Loucy (cell line): ENCODE data around the gene RREB1.
"Not testable (repeated sequence)": the region's sequence is repeated elsewhere in the genome, so short reads cannot be mapped to it uniquely, and the experiment has no call there.

Experiments
- H2AFZ ChIP-seq: fragments of 200-600 bp; sonication (generic); 2 replicates; pipeline ENCODE4 v1.6.0; 2016; ENCODE audit warnings: antibody characterized with exemption, mild to moderate bottlenecking, low read length, moderate library complexity
- H3F3A ChIP-seq: fragments of 200-600 bp; 2 replicates; pipeline ENCODE4 v1.6.0; 2016; ENCODE audit warnings: antibody characterized with exemption, low read depth, mild to moderate bottlenecking
- H3K27me3 ChIP-seq: fragments of 200-600 bp; sonication (generic); 2 replicates; pipeline ENCODE4 v1.6.1; 2014; ENCODE audit warnings: low read length, mild to moderate bottlenecking; ENCODE audit not compliant: insufficient read depth, poor library complexity, severe bottlenecking
- H3K36me3 ChIP-seq: fragments of 200-600 bp; sonication (generic); 2 replicates; pipeline ENCODE4 v1.6.1; 2016; ENCODE audit warnings: low read length; ENCODE audit not compliant: insufficient read depth
- H3K4me1 ChIP-seq: fragments of 200-600 bp; sonication (generic); 2 replicates; pipeline ENCODE4 v1.5.1; 2014; ENCODE audit warnings: low read length, mild to moderate bottlenecking; ENCODE audit not compliant: insufficient read depth, poor library complexity, severe bottlenecking
- H3K4me2 ChIP-seq: fragments of 200-600 bp; sonication (generic); 2 replicates; pipeline ENCODE4 v1.6.0; 2014; ENCODE audit warnings: antibody characterized with exemption, low read length, low read depth, mild to moderate bottlenecking; ENCODE audit not compliant: poor library complexity, severe bottlenecking
- H3K4me3 ChIP-seq: fragments of 200-600 bp; sonication (generic); 2 replicates; pipeline ENCODE4 v1.5.1; 2014; ENCODE audit warnings: low read length, mild to moderate bottlenecking, mixed read lengths; ENCODE audit not compliant: poor library complexity, severe bottlenecking
- H3K79me2 ChIP-seq: fragments of 200-600 bp; sonication (generic); 2 replicates; pipeline ENCODE4 v1.6.1; 2014; ENCODE audit warnings: low read length; ENCODE audit not compliant: insufficient read depth
- H3K9ac ChIP-seq: fragments of 200-600 bp; sonication (generic); 2 replicates; pipeline ENCODE4 v1.6.0; 2014; ENCODE audit warnings: mild to moderate bottlenecking, low read depth, low read length, moderate library complexity; ENCODE audit not compliant: poor library complexity, severe bottlenecking
- H3K9me2 ChIP-seq: fragments of 200-600 bp; sonication (generic); replicated peaks from 2 replicates; pipeline ENCODE4 v1.6.1; 2016; ENCODE audit warnings: low read depth, low read length, mixed read lengths
- H3K9me3 ChIP-seq: fragments of 200-600 bp; sonication (generic); 2 replicates; pipeline ENCODE4 v1.6.1; 2014; ENCODE audit warnings: mild to moderate bottlenecking, antibody characterized with exemption, low read length, low read depth; ENCODE audit not compliant: insufficient read depth
- H4K20me1 ChIP-seq: fragments of 200-600 bp; sonication (generic); 2 replicates; pipeline ENCODE4 v1.6.0; 2014; ENCODE audit warnings: antibody characterized with exemption, low read length, mild to moderate bottlenecking; ENCODE audit not compliant: insufficient read depth, poor library complexity, severe bottlenecking
- CTCF ChIP-seq: fragments of 200-600 bp; sonication (generic); conservative IDR thresholded peaks from 2 replicates; pipeline ENCODE4 v1.5.1; 2014; ENCODE audit warnings: mild to moderate bottlenecking, antibody characterized with exemption, low read length
- EZH2phosphoT487 ChIP-seq: fragments of 200-600 bp; IDR thresholded peaks from 2 replicates; pipeline ENCODE4 v1.6.1; 2018; ENCODE audit warnings: antibody characterized with exemption, mild to moderate bottlenecking, moderate library complexity, borderline replicate concordance

Gene RREB1

DNA sequence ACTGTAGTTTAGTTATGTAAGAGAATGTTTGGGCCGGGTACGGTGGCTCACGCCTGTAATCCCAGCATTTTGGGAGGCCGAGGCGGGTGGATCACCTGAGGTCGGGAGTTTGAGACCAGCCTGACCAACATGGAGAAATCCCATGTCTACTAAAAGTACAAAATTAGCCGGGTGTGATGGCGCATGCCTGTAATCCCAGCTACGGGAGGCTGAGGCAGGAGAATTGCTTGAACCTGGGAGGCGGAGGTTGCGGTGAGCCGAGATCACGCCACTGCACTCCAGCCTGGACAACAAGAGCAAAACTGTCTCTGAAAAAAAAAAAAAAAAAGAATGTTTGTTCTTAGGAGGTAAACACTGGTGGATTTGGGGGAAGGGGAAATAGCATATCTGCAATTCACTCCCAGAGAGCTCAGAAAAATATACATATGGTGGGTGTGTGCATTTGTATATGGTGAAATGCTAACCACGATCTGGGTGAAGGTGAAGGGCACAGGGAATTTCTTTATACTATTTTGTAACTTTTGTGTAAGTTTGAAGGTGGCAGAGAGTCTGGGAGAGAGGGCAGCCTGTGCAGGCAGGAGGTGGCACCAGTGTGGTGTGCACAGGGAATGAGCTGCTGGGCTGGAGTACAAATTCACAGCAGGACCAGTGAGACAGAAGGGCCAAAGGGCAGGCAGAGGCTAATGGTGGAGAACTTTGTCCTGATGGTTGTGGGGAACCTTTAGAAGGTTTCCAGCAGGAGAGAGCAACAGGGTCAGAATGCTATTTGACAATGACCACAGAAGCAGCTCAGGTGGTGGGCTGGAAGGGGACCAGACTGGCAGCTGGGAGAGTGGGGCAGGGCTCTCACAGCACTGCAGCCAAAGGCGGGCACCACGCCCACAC, 162.8 kb downstream of the RREB1 start:
- Histone ChIP-seq H3K4me1 (no peaks in the 10 kb centered on the region), H3K27me3 (no peaks in the 10 kb centered on the region), H3K36me3 (no peaks in the 10 kb centered on the region), H3K4me3 (no peak overlapping the region), H4K20me1 (no peaks in the 10 kb centered on the region), H3F3A (no peaks in the 10 kb centered on the region), H3K79me2 (no peaks in the 10 kb centered on the region), H2AFZ (no peak overlapping the region), H3K9ac (no peak overlapping the region), H3K9me2 (no peaks in the 10 kb centered on the region), H3K4me2 (no peak overlapping the region), H3K9me3 (no peaks in the 10 kb centered on the region)
- TF ChIP-seq CTCF (no peak), EZH2phosphoT487 (no peak)

- H3K4me1 ChIP-seq, result no peaks in the 10 kb centered on the region
- no peaks in the 10 kb centered on the region for H3K36me3 ChIP-seq
- H3K9ac ChIP-seq, result no peak overlapping the region
- H3K9me3 ChIP-seq, result no peaks in the 10 kb centered on the region
- no peak overlapping the region for H3K4me3 ChIP-seq
- no peak overlapping the region for H3K4me2 ChIP-seq
- TF ChIP-seq EZH2phosphoT487 (no peak), CTCF (no peak)
- H4K20me1 ChIP-seq, result no peaks in the 10 kb centered on the region
- no peaks in the 10 kb centered on the region for H3K27me3 ChIP-seq
- H2AFZ ChIP-seq, result no peak overlapping the region
- H3K9me2 ChIP-seq, result no peaks in the 10 kb centered on the region
- H3K79me2 ChIP-seq, result no peaks in the 10 kb centered on the region
- no peaks in the 10 kb centered on the region for H3F3A ChIP-seq
Observed at GRCh38 chr6:7271205-7271534, 163.4 kb downstream of the RREB1 start.

GRCh38 chr6:7273709-7274108, 165.9 kb downstream of the RREB1 start:
- Histone ChIP-seq H3K4me2 (no peak overlapping the region), H3K4me3 (no peak overlapping the region), H3K9me2 (no peaks in the 10 kb centered on the region), H3K79me2 (no peaks in the 10 kb centered on the region), H3K9ac (no peak overlapping the region), H3F3A (no peaks in the 10 kb centered on the region), H3K36me3 (no peaks in the 10 kb centered on the region), H3K27me3 (no peaks in the 10 kb centered on the region), H3K4me1 (no peaks in the 10 kb centered on the region), H4K20me1 (no peaks in the 10 kb centered on the region), H3K9me3 (no peaks in the 10 kb centered on the region), H2AFZ (no peak overlapping the region)
- no peak for TF ChIP-seq CTCF
- no peak for TF ChIP-seq EZH2phosphoT487

DNA sequence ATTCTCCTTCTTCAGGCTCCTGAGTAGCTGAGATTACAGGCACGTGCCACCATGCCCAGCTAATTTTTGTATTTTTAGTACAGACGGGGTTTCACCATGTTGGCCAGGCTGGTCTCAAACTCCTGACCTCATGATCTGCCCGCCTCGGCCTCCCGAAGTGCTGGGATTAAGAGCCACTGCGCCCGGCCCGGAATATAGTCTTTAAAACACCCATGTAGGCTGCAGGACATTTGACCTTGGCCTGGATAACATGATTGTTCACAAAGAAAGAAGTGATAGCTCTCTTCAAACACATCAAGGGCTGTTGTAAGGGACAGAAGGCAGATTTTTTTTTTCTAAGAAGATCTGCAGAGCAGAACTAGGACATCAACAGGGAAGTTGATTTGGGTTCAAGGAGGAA, 166.8 kb downstream of the RREB1 start:
- H3F3A ChIP-seq, H3K4me3 ChIP-seq, H3K4me2 ChIP-seq, H3K27me3 ChIP-seq, H3K9me2 ChIP-seq, H3K9ac ChIP-seq, H3K79me2 ChIP-seq, H4K20me1 ChIP-seq, H3K9me3 ChIP-seq, H3K36me3 ChIP-seq, H3K4me1 ChIP-seq, H2AFZ ChIP-seq: not testable (repeated sequence)
